Endodermal cell (in vitro differentiated cells): Measurements from ENCODE around the gene EEIG1. TPM values are rescaled to one million over a fixed set of nuclear protein-coding genes. Genes with fewer than 3 reads are reported as not detected.

Source experiments
- DNase-seq: peaks from one replicate; pipeline ENCODE4 v3.0.0-alpha.2; 2017
- H3K27ac ChIP-seq: 2 replicates; pipeline ENCODE4 v1.5.1; 2013; ENCODE audit warnings: mild to moderate bottlenecking, low read depth, low read length, moderate library complexity
- H3K27me3 ChIP-seq: 2 replicates; pipeline ENCODE4 v1.6.1; 2013; ENCODE audit warnings: mild to moderate bottlenecking, low read length, moderate library complexity; ENCODE audit not compliant: insufficient read depth, control insufficient read depth, poor library complexity, severe bottlenecking
- H3K36me3 ChIP-seq: 2 replicates; pipeline ENCODE4 v1.7.0; 2013; ENCODE audit warnings: mild to moderate bottlenecking, low read length, moderate library complexity; ENCODE audit not compliant: control insufficient read depth, insufficient read depth
- H3K4me1 ChIP-seq: one replicate; pipeline ENCODE4 v1.7.0; 2013; ENCODE audit warnings: low read length; ENCODE audit not compliant: control insufficient read depth, insufficient read depth
- H3K4me3 ChIP-seq: 2 replicates; pipeline ENCODE4 v1.5.1; 2013; ENCODE audit warnings: mild to moderate bottlenecking, low read length, moderate library complexity
- H3K9ac ChIP-seq: 2 replicates; pipeline ENCODE4 v1.6.1; 2013; ENCODE audit warnings: mild to moderate bottlenecking, low read length, moderate library complexity; ENCODE audit not compliant: poor library complexity, severe bottlenecking; ENCODE audit errors: extremely low read depth
- H3K9me3 ChIP-seq: 2 replicates; pipeline ENCODE4 v1.6.1; 2013; ENCODE audit warnings: mild to moderate bottlenecking, low read length, moderate library complexity; ENCODE audit not compliant: control insufficient read depth
- H3K27ac Mint-ChIP-seq: 2 replicates; pipeline ENCODE4 v1.8.0; 2020; ENCODE audit warnings: mixed read lengths
- H3K27me3 Mint-ChIP-seq: 2 replicates; pipeline ENCODE4 v1.8.0; 2021; ENCODE audit warnings: mild to moderate bottlenecking, mixed read lengths; ENCODE audit not compliant: insufficient read depth
- H3K36me3 Mint-ChIP-seq: 2 replicates; pipeline ENCODE4 v1.8.0; 2020; ENCODE audit warnings: low read depth, mixed read lengths
- H3K4me1 Mint-ChIP-seq: 2 replicates; pipeline ENCODE4 v1.8.0; 2020; ENCODE audit warnings: mixed read lengths
- H3K4me3 Mint-ChIP-seq: 2 replicates; pipeline ENCODE4 v1.8.0; 2020; ENCODE audit warnings: mild to moderate bottlenecking, moderate library complexity, mixed read lengths
- H3K9me3 Mint-ChIP-seq: 2 replicates; pipeline ENCODE4 v1.8.0; 2020; ENCODE audit warnings: mild to moderate bottlenecking, mixed read lengths
- CTCF ChIP-seq: fragments of 200-600 bp; sonication (generic); conservative IDR thresholded peaks from 2 replicates; pipeline ENCODE4 v1.5.0; 2021; ENCODE audit warnings: antibody characterized with exemption, mild to moderate bottlenecking
- WGBS, 2 experiments: methylation state at CpG; one replicate each; pipeline versions ENCODE4 v1.1.5 to v1.1.7; 2013; ENCODE audit warnings: missing lambda C conversion rate in 2 of 2, mixed read lengths in 1 of 2; ENCODE audit not compliant: insufficient coverage in 1 of 2, insufficient read length in 1 of 2; 5-methylcytosine and 5-hydroxymethylcytosine counted together
- total RNA-seq, 2 donors: library from RNA; stranded (reverse); fragmentation: NEBNext Ultra II Directional in 1 of 2; extraction: Animal tissue kit (Norgen Biotek cat#: 25700) in 1 of 2; gene quantifications; 2 replicates in 1 of 2; 3 replicates in 1 of 2; pipeline ENCODE4 v1.2.1, GENCODE V29; 2021

The EEIG1 gene
- total RNA-seq, 2 donors from 2014 or later, result 56.7 to 60.8 TPM

- Mint-ChIP-seq H3K27me3 (peaks cover 13% of the 10 kb centered on the region), H3K4me3 (no peak overlapping the region), H3K4me1 (peaks cover 30% of the 10 kb centered on the region), H3K36me3 (peaks cover 7% of the 10 kb centered on the region), H3K27ac (peak overlapping the region; percentile 83), H3K9me3 (no peaks in the 10 kb centered on the region)
- no peaks in the 10 kb centered on the region for H3K4me1 ChIP-seq
- no peak for TF ChIP-seq CTCF
- H3K9ac ChIP-seq, result no peak overlapping the region
- no peak overlapping the region for H3K27ac ChIP-seq
- no peaks in the 10 kb centered on the region for H3K36me3 ChIP-seq
- H3K4me3 ChIP-seq, result no peak overlapping the region
- H3K9me3 ChIP-seq, result no peaks in the 10 kb centered on the region
- peaks cover 11% of the 10 kb centered on the region for H3K27me3 ChIP-seq
- no peak for DNase-seq
- WGBS, 2 experiments, result 94 to 95% methylated on average over 4 of the region's 4 CpGs
These were observed 46.5 kb downstream of the EEIG1 start for GRCh38 chr9:127934248-127934647.

- peaks cover 38% of the 10 kb centered on the region for H3K27me3 ChIP-seq
- no peaks in the 10 kb centered on the region for H3K36me3 ChIP-seq
- Mint-ChIP-seq H3K27me3 (peaks cover 38% of the 10 kb centered on the region), H3K36me3 (peaks cover 7% of the 10 kb centered on the region), H3K27ac (peak overlapping the region; percentile 17), H3K9me3 (no peaks in the 10 kb centered on the region), H3K4me3 (peak overlapping the region; percentile 48), H3K4me1 (peaks cover 18% of the 10 kb centered on the region)
- peak overlapping the region; percentile 77 for H3K4me3 ChIP-seq
- H3K9ac ChIP-seq, result no peak overlapping the region
- DNase-seq, result peak; percentile 76
- H3K4me1 ChIP-seq, result no peaks in the 10 kb centered on the region
- TF ChIP-seq CTCF, result no peak
- whole genome bisulfite sequencing, 2 experiments, result 38 to 39% methylated on average over 14 to 18 of the region's 18 CpGs
- H3K27ac ChIP-seq, result no peak overlapping the region
- H3K9me3 ChIP-seq, result no peaks in the 10 kb centered on the region
These were observed 49.5 kb downstream of the EEIG1 start for GRCh38 chr9:127931092-127931881.

Other genes starting within 250 kb of the EEIG1 start
- gene TOR2A, start 245.7 kb downstream of the EEIG1 start, total RNA-seq, result 10 to 100 TPM; 15.7 to 16.7 TPM
- gene SH2D3C, start 202.3 kb downstream of the EEIG1 start, total RNA-seq, result 1 to 10 TPM in 1 of 2 donors, under 1 TPM in 1; 0.77 to 1.4 TPM
- gene CDK9, start 195.0 kb downstream of the EEIG1 start, total RNA-seq, result 100 to 1,000 TPM in 1 of 2 donors, 10 to 100 TPM in 1; 97.1 to 101 TPM
- 10 to 100 TPM; 75.2 to 76.4 TPM for gene FPGS, start 178.1 kb downstream of the EEIG1 start, total RNA-seq
- gene ENG, start 126.3 kb downstream of the EEIG1 start, total RNA-seq, result 1 to 10 TPM; 2.2 to 2.4 TPM
- gene AK1, start 103.3 kb downstream of the EEIG1 start, total RNA-seq, result 10 to 100 TPM; 19.0 to 22.8 TPM
- gene ST6GALNAC6, start 81.4 kb downstream of the EEIG1 start, total RNA-seq, result 10 to 100 TPM; 42.3 to 44.2 TPM
- 10 to 100 TPM in 1 of 2 donors, 1 to 10 TPM in 1; 8.3 to 12.7 TPM for gene ST6GALNAC4, start 63.9 kb downstream of the EEIG1 start, total RNA-seq
- 1 to 10 TPM; 6.6 to 9.3 TPM for gene PIP5KL1, start 50.2 kb downstream of the EEIG1 start, total RNA-seq
- gene DPM2, start 43.1 kb downstream of the EEIG1 start, total RNA-seq, result 10 to 100 TPM; 45.7 TPM
- gene NAIF1, start 86.3 kb upstream of the EEIG1 start, total RNA-seq, result 1 to 10 TPM; 6.2 to 6.6 TPM
- gene SLC25A25, start 87.2 kb upstream of the EEIG1 start, total RNA-seq, result 10 to 100 TPM; 12.9 to 13.1 TPM
- 10 to 100 TPM; 73.5 to 84.5 TPM for gene PTGES2, start 146.7 kb upstream of the EEIG1 start, total RNA-seq
- not detected for gene LCN2, start 168.5 kb upstream of the EEIG1 start, total RNA-seq
- gene BBLN, start 179.3 kb upstream of the EEIG1 start, total RNA-seq, result 10 to 100 TPM; 65.7 to 82.1 TPM
- 100 to 1,000 TPM; 115 to 117 TPM for gene CIZ1, start 210.6 kb upstream of the EEIG1 start, total RNA-seq
- gene DNM1, start 222.4 kb upstream of the EEIG1 start, total RNA-seq, result 100 to 1,000 TPM in 1 of 2 donors, 10 to 100 TPM in 1; 55.8 to 147 TPM